HL-60 (cell line): Measurements from ENCODE around the gene PTPRN2.

ENCODE experiments used
- CTCF ChIP-seq: IDR thresholded peaks from one replicate; pipeline ENCODE4 v1.5.1; 2011; ENCODE audit warnings: low read length, control low read depth, inconsistent platforms; ENCODE audit not compliant: insufficient read depth
- GABPA ChIP-seq: IDR thresholded peaks from 2 replicates; pipeline ENCODE4 v1.6.1; 2012; ENCODE audit warnings: low read depth
- SPI1 ChIP-seq: IDR thresholded peaks from 2 replicates; pipeline ENCODE4 v1.6.1; 2012; ENCODE audit warnings: low read depth, mild to moderate bottlenecking, borderline replicate concordance

- TF ChIP-seq CTCF, result no peak
- no peak for TF ChIP-seq SPI1
- no peak for TF ChIP-seq GABPA
Measured at GRCh38 chr7:157744786-157745601, 842.6 kb downstream of the PTPRN2 start.
